CD14-positive monocyte (primary cell): ENCODE data around the gene TSSK3. TPM values are rescaled to one million over a fixed set of nuclear protein-coding genes. Genes with fewer than 3 reads are reported as not detected.

Source experiments
- DNase-seq, 3 donors: peaks; one replicate each; pipeline ENCODE4 v3.0.0-alpha.2; 2011 to 2022
- H2AFZ ChIP-seq: 2 replicates; pipeline ENCODE4 v1.6.0; 2012; ENCODE audit warnings: mild to moderate bottlenecking, low read depth, low read length, inconsistent platforms; ENCODE audit not compliant: insufficient read depth, poor library complexity, severe bottlenecking
- H3K27ac ChIP-seq, 2 donors: 1 replicate in 1 of 2; 2 replicates in 1 of 2; pipeline ENCODE4 v1.5.1; 2012 to 2013; ENCODE audit warnings: low read length in 2 of 2, control low read depth in 1 of 2, inconsistent platforms in 1 of 2, low read depth in 1 of 2, mild to moderate bottlenecking in 1 of 2
- H3K27me3 ChIP-seq, 2 donors: one replicate each; pipeline versions ENCODE4 v1.6.0 to v1.6.1; 2011 to 2013; ENCODE audit warnings: low read length in 2 of 2; ENCODE audit not compliant: control insufficient read depth in 2 of 2, insufficient read depth in 2 of 2
- H3K36me3 ChIP-seq, 2 donors: replicated peaks in 1 of 2; 1 replicate in 1 of 2; 2 replicates in 1 of 2; pipeline versions ENCODE4 v1.5.1 to v1.6.1; 2012 to 2013; ENCODE audit warnings: low read length in 2 of 2, control low read depth in 1 of 2, inconsistent platforms in 1 of 2, mild to moderate bottlenecking in 1 of 2; ENCODE audit not compliant: insufficient read depth in 2 of 2, control insufficient read depth in 1 of 2
- H3K4me1 ChIP-seq, 2 donors: 1 replicate in 1 of 2; 2 replicates in 1 of 2; pipeline versions ENCODE4 v1.5.1 to v1.6.1; 2012 to 2013; ENCODE audit warnings: low read length in 2 of 2, control low read depth in 1 of 2, inconsistent platforms in 1 of 2, mild to moderate bottlenecking in 1 of 2, moderate library complexity in 1 of 2; ENCODE audit not compliant: insufficient read depth in 2 of 2, control insufficient read depth in 1 of 2
- H3K4me2 ChIP-seq: replicated peaks from 2 replicates; pipeline ENCODE3; 2012; ENCODE audit warnings: low read length, moderate library complexity, mild to moderate bottlenecking; ENCODE audit not compliant: poor library complexity, severe bottlenecking; ENCODE audit errors: extremely low read depth
- H3K4me3 ChIP-seq, 3 experiments: fragments of 200-600 bp in 1 of 3; sonication (generic) in 1 of 3; replicated peaks in 1 of 3; 1 replicate in 2 of 3; 2 replicates in 1 of 3; pipeline ENCODE4 v1.5.1; 2011 to 2013; ENCODE audit warnings: low read length in 3 of 3, mild to moderate bottlenecking in 3 of 3, control low read depth in 2 of 3, low read depth in 2 of 3, inconsistent platforms in 1 of 3, moderate library complexity in 1 of 3
- H3K79me2 ChIP-seq: 2 replicates; pipeline ENCODE4 v1.6.0; 2012; ENCODE audit warnings: mild to moderate bottlenecking, control low read depth, inconsistent platforms, low read length, moderate library complexity; ENCODE audit not compliant: insufficient read depth
- H3K9ac ChIP-seq: 2 replicates; pipeline ENCODE4 v1.6.0; 2017; ENCODE audit warnings: low read length, mild to moderate bottlenecking; ENCODE audit not compliant: insufficient read depth, poor library complexity, severe bottlenecking
- H3K9me3 ChIP-seq, 2 donors: replicated peaks in 1 of 2; 1 replicate in 1 of 2; 2 replicates in 1 of 2; pipeline versions ENCODE4 v1.5.1 to v1.6.1; 2012 to 2013; ENCODE audit warnings: low read length in 2 of 2, control low read depth in 1 of 2; ENCODE audit not compliant: control insufficient read depth in 1 of 2, insufficient read depth in 1 of 2
- H4K20me1 ChIP-seq: 2 replicates; pipeline ENCODE4 v1.6.0; 2012; ENCODE audit warnings: mild to moderate bottlenecking, low read length, control low read depth, moderate library complexity; ENCODE audit not compliant: insufficient read depth
- H3K27ac Mint-ChIP-seq, 7 donors: one replicate each; pipeline ENCODE4 v1.8.0; 2020; ENCODE audit warnings: mild to moderate bottlenecking in 7 of 7, mixed read lengths in 7 of 7, moderate library complexity in 6 of 7, inconsistent platforms in 2 of 7
- H3K27me3 Mint-ChIP-seq, 3 donors: one replicate each; pipeline ENCODE4 v1.8.0; 2021 to 2022; ENCODE audit warnings: low read depth in 3 of 3, mild to moderate bottlenecking in 3 of 3, mixed read lengths in 3 of 3, moderate library complexity in 3 of 3, inconsistent platforms in 1 of 3
- H3K36me3 Mint-ChIP-seq, 2 donors: one replicate each; pipeline ENCODE4 v1.8.0; 2020; ENCODE audit warnings: mixed read lengths in 2 of 2, inconsistent platforms in 1 of 2, mild to moderate bottlenecking in 1 of 2
- H3K4me1 Mint-ChIP-seq: one replicate; pipeline ENCODE4 v1.8.0; 2020; ENCODE audit warnings: mild to moderate bottlenecking, mixed read lengths
- H3K4me3 Mint-ChIP-seq, 2 donors: one replicate each; pipeline ENCODE4 v1.8.0; 2020; ENCODE audit warnings: mild to moderate bottlenecking in 2 of 2, mixed read lengths in 2 of 2, moderate library complexity in 1 of 2
- H3K9me3 Mint-ChIP-seq, 7 donors: one replicate each; pipeline ENCODE4 v1.8.0; 2020 to 2022; ENCODE audit warnings: mixed read lengths in 7 of 7, mild to moderate bottlenecking in 6 of 7, moderate library complexity in 6 of 7, inconsistent platforms in 2 of 7
- CTCF ChIP-seq: fragments of 200-600 bp; IDR thresholded peaks from one replicate; pipeline ENCODE4 v1.8.0; 2022; ENCODE audit warnings: antibody characterized with exemption, mild to moderate bottlenecking
- WGBS: methylation state at CpG from one replicate; pipeline ENCODE4 v1.1.5; 2013; ENCODE audit warnings: missing lambda C conversion rate; ENCODE audit not compliant: insufficient coverage; 5-methylcytosine and 5-hydroxymethylcytosine counted together
- intact Hi-C, 2 donors: fragments of 100-400 bp; cut with micrococcal nuclease; formaldehyde crosslinking; loops; one replicate each; pipeline versions ENCODE4 v1.15.0 to v1.15.1; 2023
- polyA plus RNA-seq, 3 donors: library from polyadenylated mRNA; depleted of rRNA in 1 of 3; unstranded in 2 of 3; stranded (reverse) in 1 of 3; fragments of 300-500 nt in 2 of 3; fragments of >200 nt in 1 of 3; fragmentation: Illumina TruSeq in 2 of 3; gene quantifications; 1 replicate in 2 of 3; 2 replicates in 1 of 3; pipeline ENCODE4 v1.2.3, GENCODE V29; 2012 to 2021

Gene TSSK3
- polyA plus RNA-seq, 3 donors = 0.35 to 1.1 (median 0.65) TPM

- peak overlapping the region in 2 of 7 donors; percentile 22 to 43 for H3K27ac Mint-ChIP-seq
- 100% methylated on average over 6 of the region's 10 CpGs for WGBS
- no peak overlapping the region for H2AFZ ChIP-seq
- peaks cover 41 to 70% of the 10 kb centered on the region in 2 donors for H3K36me3 Mint-ChIP-seq
- H3K4me1 ChIP-seq = no peaks in the 10 kb centered on the region
- H3K27ac ChIP-seq = no peak overlapping the region
- no peaks in the 10 kb centered on the region for H3K9me3 ChIP-seq
- H3K27me3 Mint-ChIP-seq = peaks cover 0 to 2% (median 1%) of the 10 kb centered on the region in 3 donors
- no peak overlapping the region for H3K9ac ChIP-seq
- TF ChIP-seq CTCF = no peak
- H3K4me2 ChIP-seq = no peak overlapping the region
- peaks cover 4% of the 10 kb centered on the region for H3K4me1 Mint-ChIP-seq
- no peak overlapping the region for H3K4me3 ChIP-seq
- H3K36me3 ChIP-seq = peaks cover 45 to 68% of the 10 kb centered on the region in 2 donors
- H3K4me3 Mint-ChIP-seq = no peak overlapping the region
- peaks cover 38% of the 10 kb centered on the region for H4K20me1 ChIP-seq
- peaks cover 0 to 1% (median 0%) of the 10 kb centered on the region in 7 donors for H3K9me3 Mint-ChIP-seq
- DNase-seq = no peak
- no peaks in the 10 kb centered on the region for H3K27me3 ChIP-seq
- intact Hi-C loops = no loop called here
- peaks cover 11% of the 10 kb centered on the region for H3K79me2 ChIP-seq
Observed at GRCh38 chr1:32318127-32318869, 44.0 kb upstream of the TSSK3 start.

GRCh38 chr1:32321712-32322291 is 40.5 kb upstream of the TSSK3 start:
- Histone ChIP-seq H3K4me2 (no peak overlapping the region), H3K27ac (peak overlapping the region in 1 of 2 donors; percentile 21), H4K20me1 (peaks cover 25% of the 10 kb centered on the region), H2AFZ (no peak overlapping the region), H3K79me2 (no peaks in the 10 kb centered on the region), H3K9ac (no peak overlapping the region), H3K4me1 (no peaks in the 10 kb centered on the region), H3K9me3 (no peaks in the 10 kb centered on the region), H3K4me3 (no peak overlapping the region), H3K27me3 (no peaks in the 10 kb centered on the region), H3K36me3 (peaks cover 65 to 89% of the 10 kb centered on the region in 2 donors)
- DNase-seq = no peak
- intact Hi-C loops = no loop called here
- peaks cover 0 to 1% (median 0%) of the 10 kb centered on the region in 7 donors for H3K9me3 Mint-ChIP-seq
- no peak overlapping the region for H3K4me3 Mint-ChIP-seq
- H3K27me3 Mint-ChIP-seq = peaks cover 0 to 4% (median 1%) of the 10 kb centered on the region in 3 donors
- peak overlapping the region in 4 of 7 donors; percentile 5 to 53 (median 21) for H3K27ac Mint-ChIP-seq
- no peak for TF ChIP-seq CTCF
- no CpG with 5 or more reads among the region's 5 CpGs for WGBS
- H3K4me1 Mint-ChIP-seq = no peaks in the 10 kb centered on the region
- peaks cover 52 to 89% of the 10 kb centered on the region in 2 donors for H3K36me3 Mint-ChIP-seq
